Measurements from ENCODE around the gene USP25.

DNA sequence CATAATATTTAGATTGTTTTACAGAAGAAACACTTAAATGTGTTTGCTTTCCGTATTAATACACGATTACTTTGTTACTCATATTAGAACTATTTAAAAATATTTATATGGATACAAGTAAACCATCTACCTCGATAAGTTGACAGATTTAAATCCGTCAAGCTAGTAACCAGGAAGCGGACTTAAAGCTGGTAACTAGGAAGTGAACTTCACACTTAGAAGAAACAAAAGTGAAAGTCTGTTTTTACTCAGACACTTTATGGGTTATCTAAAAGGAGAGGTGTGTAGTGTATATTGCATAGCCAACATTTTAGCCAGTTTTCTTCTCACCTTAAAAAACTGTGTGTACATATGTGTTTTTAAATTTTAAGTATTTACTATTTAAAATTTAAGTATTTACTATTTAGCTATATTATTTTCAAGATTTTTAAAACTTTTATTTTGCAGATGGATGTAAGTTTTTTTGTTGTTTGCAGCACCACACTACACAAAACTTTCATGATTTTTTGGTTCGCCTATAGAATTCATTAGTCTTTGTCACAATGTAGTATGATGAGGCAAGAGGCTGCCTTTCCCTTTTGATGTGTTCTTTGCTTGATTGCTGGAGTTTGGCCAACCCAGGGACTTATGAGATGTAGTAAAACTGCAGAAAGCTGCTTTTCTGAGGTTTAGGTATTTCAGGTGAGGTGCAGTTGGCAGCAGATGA lies 2.7 kb downstream of the USP25 start:
- TF ChIP-seq, protein P1, sequence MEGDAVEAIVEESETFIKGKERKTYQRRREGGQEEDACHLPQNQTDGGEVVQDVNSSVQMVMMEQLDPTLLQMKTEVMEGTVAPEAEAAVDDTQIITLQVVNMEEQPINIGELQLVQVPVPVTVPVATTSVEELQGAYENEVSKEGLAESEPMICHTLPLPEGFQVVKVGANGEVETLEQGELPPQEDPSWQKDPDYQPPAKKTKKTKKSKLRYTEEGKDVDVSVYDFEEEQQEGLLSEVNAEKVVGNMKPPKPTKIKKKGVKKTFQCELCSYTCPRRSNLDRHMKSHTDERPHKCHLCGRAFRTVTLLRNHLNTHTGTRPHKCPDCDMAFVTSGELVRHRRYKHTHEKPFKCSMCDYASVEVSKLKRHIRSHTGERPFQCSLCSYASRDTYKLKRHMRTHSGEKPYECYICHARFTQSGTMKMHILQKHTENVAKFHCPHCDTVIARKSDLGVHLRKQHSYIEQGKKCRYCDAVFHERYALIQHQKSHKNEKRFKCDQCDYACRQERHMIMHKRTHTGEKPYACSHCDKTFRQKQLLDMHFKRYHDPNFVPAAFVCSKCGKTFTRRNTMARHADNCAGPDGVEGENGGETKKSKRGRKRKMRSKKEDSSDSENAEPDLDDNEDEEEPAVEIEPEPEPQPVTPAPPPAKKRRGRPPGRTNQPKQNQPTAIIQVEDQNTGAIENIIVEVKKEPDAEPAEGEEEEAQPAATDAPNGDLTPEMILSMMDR (IDR thresholded peaks at IDR 0.05), result no peak
- no peak for TF ChIP-seq POLR2A (IDR thresholded peaks at IDR 0.05)
